NCI-H774 (cell line): ENCODE results near the gene CRACDL.
A peak's percentile ranks its signal among the peaks of the same experiment; 100 is the strongest.

ENCODE experiments used
- DNase-seq: peaks from one replicate; lab custom pipeline; 2025; lab: John Stamatoyannopoulos, UW

CRACDL gene, protein sequence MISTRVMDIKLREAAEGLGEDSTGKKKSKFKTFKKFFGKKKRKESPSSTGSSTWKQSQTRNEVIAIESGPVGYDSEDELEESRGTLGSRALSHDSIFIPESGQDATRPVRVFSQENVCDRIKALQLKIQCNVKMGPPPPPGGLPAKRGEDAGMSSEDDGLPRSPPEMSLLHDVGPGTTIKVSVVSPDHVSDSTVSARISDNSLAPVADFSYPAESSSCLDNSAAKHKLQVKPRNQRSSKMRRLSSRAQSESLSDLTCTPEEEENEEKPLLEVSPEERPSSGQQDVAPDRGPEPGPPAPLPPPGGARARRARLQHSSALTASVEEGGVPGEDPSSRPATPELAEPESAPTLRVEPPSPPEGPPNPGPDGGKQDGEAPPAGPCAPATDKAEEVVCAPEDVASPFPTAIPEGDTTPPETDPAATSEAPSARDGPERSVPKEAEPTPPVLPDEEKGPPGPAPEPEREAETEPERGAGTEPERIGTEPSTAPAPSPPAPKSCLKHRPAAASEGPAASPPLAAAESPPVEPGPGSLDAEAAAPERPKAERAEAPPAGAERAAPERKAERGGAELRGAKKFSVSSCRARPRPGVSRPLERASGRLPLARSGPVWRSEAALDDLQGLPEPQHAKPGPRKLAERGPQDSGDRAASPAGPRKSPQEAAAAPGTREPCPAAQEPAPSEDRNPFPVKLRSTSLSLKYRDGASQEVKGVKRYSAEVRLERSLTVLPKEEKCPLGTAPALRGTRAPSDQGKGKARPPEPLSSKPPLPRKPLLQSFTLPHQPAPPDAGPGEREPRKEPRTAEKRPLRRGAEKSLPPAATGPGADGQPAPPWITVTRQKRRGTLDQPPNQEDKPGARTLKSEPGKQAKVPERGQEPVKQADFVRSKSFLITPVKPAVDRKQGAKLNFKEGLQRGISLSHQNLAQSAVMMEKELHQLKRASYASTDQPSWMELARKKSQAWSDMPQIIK

GRCh38 chr2:98935777-98936352 lies at the start of gene CRACDL:
TSS of gene CRACDL (minus strand) at chr2:98936225. CDS start at chr2:98846800, 89,425 bp downstream.
- DNase-seq, result peak; percentile 31

GRCh38 chr2:98975611-98976010 lies 39.6 kb upstream of the CRACDL start:
- DNase-seq, result no peak

- DNase-seq, result no peak
Measured at GRCh38 chr2:98972582-98973167, 36.6 kb upstream of the CRACDL start.

DNA sequence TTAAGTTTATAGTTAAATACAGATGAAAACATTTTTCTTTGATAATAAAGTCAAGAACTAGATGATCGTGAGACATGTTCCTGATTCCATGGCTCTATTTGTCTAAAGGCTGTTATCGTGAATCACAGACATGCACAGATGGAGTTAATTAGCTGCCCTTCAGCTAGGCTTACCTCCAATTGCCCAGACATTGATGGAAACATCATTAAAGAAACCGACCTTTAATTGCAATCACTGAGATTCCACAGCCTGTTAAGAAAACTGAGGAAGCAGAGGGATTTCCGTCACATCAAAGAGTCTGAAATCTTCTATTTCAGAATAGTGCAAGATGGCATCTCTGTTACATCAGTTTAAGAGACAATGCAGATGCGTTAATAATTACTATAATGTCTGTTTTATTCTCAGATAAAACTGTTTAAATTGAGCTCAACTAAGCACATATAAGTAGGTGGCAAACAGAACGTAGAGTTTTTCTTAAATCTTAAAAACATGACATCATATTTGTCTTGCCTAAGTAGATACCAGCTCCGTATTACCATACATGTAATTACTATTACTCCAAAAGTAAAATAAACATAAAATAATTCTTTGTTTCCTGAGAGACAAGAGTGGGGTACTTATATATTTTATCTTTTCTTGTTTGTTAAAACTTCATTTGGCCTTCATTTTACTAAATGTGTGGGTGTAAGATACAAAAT lies 23.9 kb upstream of the CRACDL start:
- no peak for DNase-seq

- no peak for DNase-seq
Measured at GRCh38 chr2:98952966-98953365, 16.9 kb upstream of the CRACDL start.

- DNase-seq, result no peak
Measured at GRCh38 chr2:98948956-98949739, 13.1 kb upstream of the CRACDL start.

GRCh38 chr2:98947554-98947953 lies 11.5 kb upstream of the CRACDL start:
- no peak for DNase-seq

DNA sequence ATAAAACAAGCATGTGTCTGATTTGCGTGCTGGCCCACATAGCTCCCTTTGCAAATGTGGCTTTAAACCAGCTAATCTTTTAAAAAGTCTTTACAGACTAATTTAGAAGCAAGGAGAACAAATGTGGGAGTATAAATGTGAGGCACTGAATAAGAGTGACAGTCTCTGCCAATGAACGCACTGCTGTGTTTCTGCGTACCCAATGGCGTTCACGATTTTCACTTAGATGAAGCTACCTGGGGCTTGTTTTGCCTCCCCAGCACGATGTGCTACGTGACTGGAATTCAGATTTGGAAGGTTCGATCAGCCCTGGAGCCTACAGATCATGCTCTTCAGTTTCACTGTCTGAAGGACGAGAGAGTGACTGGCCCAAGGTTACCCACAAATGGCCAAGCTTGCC lies 10.8 kb upstream of the CRACDL start:
- DNase-seq, result no peak

GRCh38 chr2:98944775-98945174 lies 8.8 kb upstream of the CRACDL start:
- no peak for DNase-seq

- DNase-seq, result no peak
Measured at GRCh38 chr2:98940102-98940501, 4.1 kb upstream of the CRACDL start.

- DNase-seq, result no peak
Measured at GRCh38 chr2:98937906-98938305, 1.9 kb upstream of the CRACDL start.

DNA sequence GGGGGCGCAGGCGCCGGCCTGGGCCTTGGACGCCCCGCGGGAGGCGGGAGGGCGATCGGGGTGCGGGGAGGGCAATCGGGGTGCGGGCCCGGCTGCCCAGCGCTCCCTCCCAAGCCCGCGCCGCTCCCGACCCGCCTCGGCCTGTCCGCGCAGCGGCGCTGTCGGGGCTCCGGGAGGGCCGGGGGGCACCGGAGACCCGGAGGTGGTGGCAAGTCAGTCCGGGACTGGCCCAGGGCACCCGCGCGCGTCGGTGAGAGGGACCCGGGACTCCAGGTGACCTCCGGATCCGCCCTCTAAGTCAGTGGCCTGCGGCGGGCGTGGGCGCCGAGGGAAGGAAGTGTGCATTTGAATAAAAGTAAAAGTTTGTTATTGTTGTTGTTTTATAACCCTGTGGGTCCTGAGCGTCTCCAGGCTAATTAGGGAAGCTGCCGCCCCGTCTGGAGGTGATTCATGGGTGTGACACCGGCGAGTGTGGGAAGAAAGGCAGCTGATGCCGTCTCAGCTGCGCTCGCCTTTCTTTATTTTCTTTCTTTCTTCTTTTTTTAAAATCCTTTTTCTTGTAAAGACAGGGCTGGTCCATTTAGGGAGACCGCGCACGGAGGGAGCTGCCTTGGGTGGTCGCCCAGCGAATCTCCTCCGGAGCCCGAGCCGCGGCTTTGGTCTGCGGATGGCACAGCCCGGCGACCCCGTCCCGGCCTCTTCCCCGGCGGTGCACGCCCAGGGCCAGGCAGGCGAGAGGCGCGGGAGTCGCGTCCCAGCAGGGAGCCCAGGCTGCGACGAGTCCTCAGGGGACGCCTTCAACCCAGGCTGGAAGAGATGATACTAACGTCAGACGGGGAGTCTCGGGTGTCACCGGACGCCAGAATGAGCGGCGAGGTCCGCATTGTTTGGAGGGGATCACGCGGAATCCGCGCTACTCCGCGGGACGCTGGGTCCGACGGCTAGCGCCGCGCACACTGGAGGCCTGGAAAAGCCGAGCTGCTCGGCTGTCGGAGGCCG lies 627 bp upstream of the CRACDL start:
- peak; percentile 30 for DNase-seq

- no peak for DNase-seq
Measured at GRCh38 chr2:98935111-98935770, 784 bp downstream of the CRACDL start.

- peak; percentile 48 for DNase-seq
Measured at GRCh38 chr2:98932778-98933343, 3.2 kb downstream of the CRACDL start.

DNA sequence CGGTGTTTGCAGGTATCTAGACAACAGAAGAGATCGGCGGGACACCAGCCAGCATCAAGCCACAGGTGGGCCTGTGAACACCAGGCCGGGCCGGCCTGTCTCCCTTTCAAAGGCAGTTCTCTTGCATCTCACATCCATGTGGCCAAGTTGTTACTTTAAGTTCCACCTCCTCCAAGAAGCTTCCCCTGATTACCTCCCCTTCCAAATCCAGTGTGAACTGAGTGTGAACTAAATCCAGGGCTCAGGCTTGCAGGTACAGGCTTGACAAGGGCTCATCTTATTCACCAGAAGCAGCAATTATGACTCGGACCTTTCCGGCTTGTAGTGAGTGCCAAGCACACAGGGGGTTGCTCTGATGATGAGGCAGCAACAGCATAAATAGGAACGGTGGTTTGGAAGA lies 3.9 kb downstream of the CRACDL start:
- no peak for DNase-seq

DNA sequence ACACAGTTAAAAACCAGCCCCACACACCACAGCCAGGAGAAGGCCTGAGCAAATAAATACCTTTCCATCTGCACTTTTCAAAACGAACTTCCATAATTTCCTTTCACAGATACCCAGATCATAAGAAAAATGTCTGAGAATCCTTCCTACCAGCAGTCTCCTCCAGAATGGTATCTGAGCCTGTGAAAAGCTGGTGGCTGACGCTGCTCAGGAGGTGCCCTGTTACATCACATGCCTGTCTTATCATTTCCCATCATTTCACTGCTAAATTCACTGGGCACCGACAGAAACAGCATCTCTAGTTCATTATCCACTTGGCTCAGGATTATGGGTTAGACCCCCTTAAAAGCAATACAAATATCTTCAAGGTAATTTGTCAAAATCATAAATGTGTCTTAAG lies 4.4 kb downstream of the CRACDL start:
- DNase-seq, result no peak

- no peak for DNase-seq
Measured at GRCh38 chr2:98929920-98930319, 6.1 kb downstream of the CRACDL start.

DNA sequence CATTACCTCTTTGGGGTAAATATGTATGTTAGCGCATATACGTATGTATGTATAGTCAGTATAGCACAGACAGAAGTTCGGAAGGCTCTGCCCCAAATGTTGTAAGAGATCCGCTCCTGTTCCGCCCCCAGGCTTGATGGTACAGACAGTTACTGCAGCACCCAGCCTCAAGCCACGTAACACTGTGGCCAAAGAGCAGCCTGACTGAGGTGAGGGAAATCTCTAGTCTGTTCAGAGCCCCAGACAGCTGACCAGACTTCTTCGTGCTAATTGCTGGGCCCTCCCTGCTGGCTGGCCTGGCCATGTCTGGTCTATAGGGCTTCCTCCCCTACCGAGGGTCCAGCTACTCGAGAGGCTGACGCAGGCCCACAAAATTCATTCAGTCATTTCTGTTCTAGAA lies 7.8 kb downstream of the CRACDL start:
- no peak for DNase-seq

DNA sequence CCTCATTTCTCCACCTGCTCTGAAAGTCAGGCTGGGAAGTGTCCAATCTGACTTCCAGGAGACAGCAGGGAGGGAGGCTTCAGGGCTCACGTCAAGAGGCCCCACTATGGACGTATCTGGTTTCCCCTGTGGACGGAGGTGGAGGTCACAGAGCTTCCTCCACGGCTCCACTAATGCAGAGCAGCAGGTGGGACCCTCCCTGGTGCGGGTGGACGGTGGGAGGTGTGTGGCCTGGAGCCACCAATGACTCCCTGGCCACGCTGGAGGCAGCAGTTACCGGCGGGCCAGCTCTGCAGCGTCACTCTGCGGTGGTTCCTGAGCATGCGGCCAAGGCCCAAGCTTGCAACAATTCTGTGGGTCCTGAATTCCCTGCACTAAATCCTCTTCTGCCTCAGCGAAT lies 9.0 kb downstream of the CRACDL start:
- DNase-seq, result no peak
